K562 (cell line): ENCODE results near the gene APELA.

Source experiments
- CREBBP ChIP-seq: IDR thresholded peaks from one replicate; pipeline ENCODE4 v1.6.1; 2012; ENCODE audit warnings: low read depth, mild to moderate bottlenecking, control low read depth, inconsistent platforms, low read length
- JUNB ChIP-seq: fragments of 450-650 bp; formaldehyde crosslinking; conservative IDR thresholded peaks from 2 replicates; pipeline ENCODE4 v1.4.0; 2020; ENCODE audit warnings: mild to moderate bottlenecking
- MEF2A ChIP-seq: IDR thresholded peaks from 2 replicates; pipeline ENCODE4 v1.6.1; 2011; ENCODE audit warnings: low read depth, mild to moderate bottlenecking, low read length, moderate library complexity; ENCODE audit not compliant: control insufficient read depth
- POLR2H ChIP-seq: IDR thresholded peaks from 2 replicates; pipeline ENCODE4 v1.6.1; 2016; ENCODE audit warnings: missing genetic modification characterization, low read depth, mild to moderate bottlenecking, control low read depth, missing compliant biosample characterization, moderate library complexity
- ZNF174 ChIP-seq: fragments of 250-450 bp; sonication (Bioruptor Pico); IDR thresholded peaks from 2 replicates; pipeline ENCODE4 v1.4.0; 2020; ENCODE audit warnings: mild to moderate bottlenecking
- TF ChIP-seq, protein P1 (sequence below): fragments of 150-350 bp; conservative IDR thresholded peaks from 2 replicates; pipeline ENCODE4 v1.6.1; 2014; ENCODE audit warnings: low read length

- TF ChIP-seq JUNB (CRISPR knock-in tag): no peak
- TF ChIP-seq ZNF174 (CRISPR knock-in tag): no peak
- TF ChIP-seq MEF2A: no peak
- TF ChIP-seq POLR2H: no peak
- TF ChIP-seq, protein P1, sequence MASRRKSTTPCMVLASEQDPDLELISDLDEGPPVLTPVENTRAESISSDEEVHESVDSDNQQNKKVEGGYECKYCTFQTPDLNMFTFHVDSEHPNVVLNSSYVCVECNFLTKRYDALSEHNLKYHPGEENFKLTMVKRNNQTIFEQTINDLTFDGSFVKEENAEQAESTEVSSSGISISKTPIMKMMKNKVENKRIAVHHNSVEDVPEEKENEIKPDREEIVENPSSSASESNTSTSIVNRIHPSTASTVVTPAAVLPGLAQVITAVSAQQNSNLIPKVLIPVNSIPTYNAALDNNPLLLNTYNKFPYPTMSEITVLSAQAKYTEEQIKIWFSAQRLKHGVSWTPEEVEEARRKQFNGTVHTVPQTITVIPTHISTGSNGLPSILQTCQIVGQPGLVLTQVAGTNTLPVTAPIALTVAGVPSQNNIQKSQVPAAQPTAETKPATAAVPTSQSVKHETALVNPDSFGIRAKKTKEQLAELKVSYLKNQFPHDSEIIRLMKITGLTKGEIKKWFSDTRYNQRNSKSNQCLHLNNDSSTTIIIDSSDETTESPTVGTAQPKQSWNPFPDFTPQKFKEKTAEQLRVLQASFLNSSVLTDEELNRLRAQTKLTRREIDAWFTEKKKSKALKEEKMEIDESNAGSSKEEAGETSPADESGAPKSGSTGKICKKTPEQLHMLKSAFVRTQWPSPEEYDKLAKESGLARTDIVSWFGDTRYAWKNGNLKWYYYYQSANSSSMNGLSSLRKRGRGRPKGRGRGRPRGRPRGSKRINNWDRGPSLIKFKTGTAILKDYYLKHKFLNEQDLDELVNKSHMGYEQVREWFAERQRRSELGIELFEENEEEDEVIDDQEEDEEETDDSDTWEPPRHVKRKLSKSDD: no peak
- no peak for TF ChIP-seq CREBBP
Measured at GRCh38 chr4:164930647-164931046, 53.7 kb downstream of the APELA start.
